ENCODE data around the gene LRCOL1.

Gene LRCOL1

GRCh38 chr12:132597333-132598316 is 12.8 kb downstream of the LRCOL1 start:
- DNase-seq (ENCODE audit: low read depth), result peak; percentile 26
- no peak for TF ChIP-seq CTCF (IDR thresholded peaks at IDR 0.05; ENCODE audit: low read length, missing control alignments)
- peak overlapping the region; percentile 48 for H3K4me3 ChIP-seq (replicated peaks; ENCODE audit: low read depth, low read length)

- TF ChIP-seq CTCF (IDR thresholded peaks at IDR 0.05; ENCODE audit: low read length, missing control alignments), result no peak
- no peak overlapping the region for H3K4me3 ChIP-seq (replicated peaks; ENCODE audit: low read depth, low read length)
- DNase-seq (ENCODE audit: low read depth), result peak; percentile 63
Observed at GRCh38 chr12:132596016-132596415, 14.4 kb downstream of the LRCOL1 start.

GRCh38 chr12:132595183-132595582 is 15.2 kb downstream of the LRCOL1 start:
- no peak for TF ChIP-seq CTCF (IDR thresholded peaks at IDR 0.05; ENCODE audit: low read length, missing control alignments)
- no peak for DNase-seq (ENCODE audit: low read depth)
- H3K4me3 ChIP-seq (replicated peaks; ENCODE audit: low read depth, low read length), result no peak overlapping the region

DNA sequence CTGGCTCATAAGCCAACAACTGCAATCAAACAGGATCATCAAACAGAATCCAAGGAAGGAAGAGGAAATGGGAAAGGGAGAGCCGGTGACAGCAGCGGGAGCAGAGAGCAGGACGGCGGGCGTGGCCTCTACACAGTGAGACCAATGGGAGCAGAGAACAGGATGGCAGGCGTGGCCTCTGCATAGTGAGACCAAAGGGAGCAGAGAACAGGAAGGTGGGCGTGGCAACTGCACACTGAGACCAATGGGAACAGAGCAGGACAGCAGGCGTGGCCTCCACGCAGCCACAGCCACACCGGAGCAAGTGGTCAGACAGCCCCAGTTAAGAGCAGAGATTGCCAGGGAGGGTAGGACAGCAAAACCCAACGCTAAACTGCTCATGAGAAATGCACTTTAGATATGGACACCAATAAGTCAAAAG is 16.4 kb downstream of the LRCOL1 start:
- peak; percentile 86 for DNase-seq (ENCODE audit: low read depth)
- no peak for TF ChIP-seq CTCF (IDR thresholded peaks at IDR 0.05; ENCODE audit: low read length, missing control alignments)
- H3K4me3 ChIP-seq (replicated peaks; ENCODE audit: low read depth, low read length), result no peak overlapping the region

- no peak for TF ChIP-seq CTCF (IDR thresholded peaks at IDR 0.05; ENCODE audit: low read length, missing control alignments)
- no peak for DNase-seq (ENCODE audit: low read depth)
- H3K4me3 ChIP-seq (replicated peaks; ENCODE audit: low read depth, low read length), result no peak overlapping the region
Observed at GRCh38 chr12:132593521-132593920, 16.9 kb downstream of the LRCOL1 start.

DNA sequence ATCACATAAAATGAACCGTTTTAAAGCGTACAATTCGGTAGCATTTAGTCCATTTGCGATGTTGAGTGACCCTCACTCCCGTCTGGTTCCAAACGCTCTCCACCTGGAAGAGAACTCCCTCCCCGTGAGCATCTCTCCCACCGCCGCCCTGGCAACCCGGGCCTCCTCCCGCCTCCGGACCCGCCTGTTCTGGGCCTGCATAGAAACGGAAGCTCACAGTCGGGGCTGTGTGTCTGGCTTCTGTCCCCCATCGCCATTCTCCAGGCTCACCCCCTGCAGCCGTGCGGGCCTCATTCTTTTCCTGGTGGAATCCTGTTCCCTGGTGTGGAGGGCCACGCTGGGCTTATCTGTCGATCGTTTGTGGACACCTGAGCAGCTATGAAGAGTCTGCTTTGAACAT is 17.3 kb downstream of the LRCOL1 start:
- TF ChIP-seq CTCF (IDR thresholded peaks at IDR 0.05; ENCODE audit: low read length, missing control alignments), result no peak
- no peak overlapping the region for H3K4me3 ChIP-seq (replicated peaks; ENCODE audit: low read depth, low read length)
- no peak for DNase-seq (ENCODE audit: low read depth)

Data from fibroblast of pulmonary artery (primary cell).